H54 (cell line): ENCODE measurements around the gene SLC1A7.

Experiments
- DNase-seq: peaks from one replicate; pipeline ENCODE4 v3.0.0; 2011; ENCODE audit warnings: low spot score, mixed read lengths; ENCODE audit not compliant: insufficient read length
- FAIRE-seq: peaks from 3 replicates; lab custom pipeline; 2011; peaks lifted over from hg19 to GRCh38; lab: Jason Lieb, UNC
- POLR2A ChIP-seq: IDR thresholded peaks from 2 replicates; pipeline ENCODE4 v1.6.1; 2011; ENCODE audit warnings: low read depth, mild to moderate bottlenecking, low read length

Gene SLC1A7

DNA sequence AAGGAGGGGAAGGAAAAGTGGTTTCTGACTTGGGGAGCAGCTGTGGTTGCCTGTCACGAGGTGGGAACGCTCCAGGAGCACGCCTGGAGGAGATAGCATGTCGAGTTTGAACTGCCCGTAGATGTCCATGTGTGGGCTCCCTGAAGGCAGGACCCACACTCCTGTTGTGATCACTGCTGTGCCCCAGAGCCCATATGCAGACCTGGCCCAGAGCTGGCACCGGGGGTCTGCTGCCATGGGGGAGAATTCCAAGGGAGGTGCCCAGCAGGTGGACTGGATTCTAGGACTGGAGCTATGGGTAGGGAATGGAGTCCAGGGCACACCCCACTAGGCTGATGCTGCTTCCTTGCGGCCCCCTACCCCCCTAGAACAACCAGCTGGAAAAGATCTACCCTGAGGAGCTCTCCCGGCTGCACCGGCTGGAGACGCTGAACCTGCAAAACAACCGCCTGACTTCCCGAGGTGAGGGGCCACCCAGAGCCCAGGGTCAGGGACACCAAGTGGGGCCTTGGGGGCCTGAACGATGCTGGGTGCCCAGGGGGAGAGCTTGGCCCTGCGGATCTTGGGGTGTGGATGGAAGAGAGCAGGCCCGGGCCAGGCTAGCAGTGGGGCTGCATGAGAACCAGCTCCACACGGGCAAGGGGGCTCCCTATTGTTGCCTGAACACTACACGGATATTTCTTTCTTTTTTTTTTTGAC lies 71.1 kb downstream of the SLC1A7 start:
- DNase-seq, result no peak
- no peak for TF ChIP-seq POLR2A
- FAIRE-seq, result no peak

DNA sequence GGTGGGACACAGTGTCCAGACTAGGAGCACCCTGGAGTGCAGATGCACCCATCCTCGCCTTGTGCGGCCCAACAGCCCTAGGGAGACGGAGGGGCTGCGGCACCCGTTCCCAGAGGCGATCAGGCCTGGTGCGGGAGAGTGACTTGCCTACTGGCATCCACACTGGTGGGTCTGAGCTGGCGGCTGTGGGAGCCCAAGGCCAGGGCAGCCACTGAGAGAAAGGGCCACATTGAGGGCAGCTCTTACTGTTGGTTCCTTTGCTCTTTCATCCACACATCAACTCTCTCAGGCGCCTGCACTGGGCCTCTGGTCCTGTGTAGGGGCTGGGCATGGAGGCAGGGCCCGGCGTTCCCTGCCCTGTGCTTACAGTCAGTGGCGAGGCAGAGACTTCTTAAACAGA lies 71.8 kb downstream of the SLC1A7 start:
- FAIRE-seq (no peak), DNase-seq (no peak)
- no peak for TF ChIP-seq POLR2A

DNA sequence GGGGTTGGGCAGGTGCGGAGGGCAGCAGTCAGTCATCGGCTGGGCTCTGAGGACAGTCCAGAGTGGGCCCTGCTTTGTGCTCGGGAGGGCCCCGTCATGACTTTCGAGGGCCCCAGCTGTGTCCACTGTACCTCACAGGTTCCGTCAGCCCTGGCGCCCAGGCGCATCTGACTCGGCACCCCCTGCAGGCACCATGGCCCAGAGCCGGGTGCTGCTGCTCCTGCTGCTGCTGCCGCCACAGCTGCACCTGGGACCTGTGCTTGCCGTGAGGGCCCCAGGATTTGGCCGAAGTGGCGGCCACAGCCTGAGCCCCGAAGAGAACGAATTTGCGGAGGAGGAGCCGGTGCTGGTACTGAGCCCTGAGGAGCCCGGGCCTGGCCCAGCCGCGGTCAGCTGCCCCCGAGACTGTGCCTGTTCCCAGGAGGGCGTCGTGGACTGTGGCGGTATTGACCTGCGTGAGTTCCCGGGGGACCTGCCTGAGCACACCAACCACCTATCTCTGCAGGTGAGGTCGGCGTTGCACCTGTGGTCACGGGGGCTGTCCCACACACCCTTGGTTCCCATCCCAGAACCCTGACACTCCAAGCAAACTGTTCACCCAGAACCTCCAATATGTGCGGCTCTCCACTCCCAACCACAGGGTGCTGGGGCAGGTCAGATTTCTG lies 72.6 kb downstream of the SLC1A7 start:
- FAIRE-seq (no peak), DNase-seq (no peak)
- no peak for TF ChIP-seq POLR2A

DNA sequence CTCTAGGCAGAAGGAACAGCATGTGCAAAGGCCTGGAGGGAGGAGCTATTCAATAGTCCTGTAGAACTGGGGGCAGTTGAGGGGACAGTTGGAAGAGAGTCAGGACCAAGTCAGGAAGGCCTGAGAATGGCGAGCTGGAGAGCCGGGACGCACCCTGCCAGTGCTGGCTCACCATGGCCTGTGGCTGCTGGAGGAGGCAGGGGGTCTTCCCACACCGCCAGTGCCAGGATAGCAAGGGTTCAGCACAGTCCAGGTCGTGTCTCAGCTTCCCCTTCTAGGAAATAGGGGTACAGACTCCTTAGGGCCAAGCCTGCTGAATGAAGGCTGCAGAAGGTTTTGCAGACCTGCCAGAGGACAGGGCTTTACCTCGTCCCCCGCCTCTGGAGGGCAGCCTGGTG lies 73.2 kb downstream of the SLC1A7 start:
- FAIRE-seq (no peak), DNase-seq (no peak)
- TF ChIP-seq POLR2A, result no peak

DNA sequence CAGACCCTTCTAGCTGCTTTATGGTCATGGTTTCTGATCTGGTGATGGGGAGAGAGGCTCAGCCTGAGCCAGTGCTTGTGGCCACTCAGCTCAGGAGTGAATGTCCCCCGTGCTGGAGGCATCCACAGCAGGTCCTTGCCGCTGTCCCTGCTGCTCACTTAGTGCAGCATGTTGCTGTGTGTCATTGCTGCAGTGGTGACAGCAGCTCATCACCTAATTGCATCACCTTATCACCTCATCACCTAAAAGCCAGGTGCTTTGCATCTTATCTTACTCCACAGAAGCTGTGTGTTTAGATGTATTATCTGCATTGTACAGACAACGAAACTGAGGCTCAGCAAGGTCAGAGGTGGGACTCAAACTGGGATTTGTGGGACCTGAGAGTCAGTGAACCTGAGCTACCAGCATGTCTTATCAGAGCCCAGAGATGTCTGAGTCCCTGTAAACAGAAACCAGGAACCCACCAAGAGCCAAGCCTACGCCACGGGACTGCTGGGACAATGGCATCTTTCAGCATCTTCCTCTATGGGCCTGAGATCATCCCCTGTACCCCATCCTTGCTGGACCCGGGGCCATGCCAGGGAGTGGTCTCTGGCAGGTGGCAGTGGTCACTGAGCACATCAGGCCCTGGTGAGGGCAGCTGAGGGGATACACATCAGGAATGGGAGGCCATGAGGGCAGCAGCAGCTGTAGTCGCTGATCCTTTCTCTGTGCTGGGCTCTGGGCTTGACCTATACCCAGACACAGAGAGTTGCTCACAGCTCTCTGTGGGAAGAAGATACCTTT lies 73.9 kb downstream of the SLC1A7 start:
- TF ChIP-seq POLR2A, result no peak
- DNase-seq (no peak), FAIRE-seq (no peak)

DNA sequence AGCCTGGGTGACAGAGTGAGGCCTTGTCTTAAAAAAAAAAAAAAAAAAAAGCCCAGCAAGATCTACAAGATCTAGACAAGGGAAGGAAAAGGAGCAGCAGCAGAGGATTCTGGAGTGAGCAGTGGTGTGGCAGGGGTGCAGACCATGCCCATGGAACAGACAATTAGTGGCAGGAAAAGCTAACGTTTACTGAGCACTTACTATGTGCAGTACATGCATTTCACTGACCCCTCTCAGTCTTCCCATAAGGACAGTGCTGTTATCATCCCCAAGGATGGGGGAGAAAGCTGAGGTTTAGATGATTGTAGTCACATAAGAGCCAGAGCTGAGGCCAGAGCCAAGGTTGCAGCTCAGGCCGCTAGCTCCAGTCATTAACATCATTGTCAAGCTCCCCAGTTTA lies 74.6 kb downstream of the SLC1A7 start:
- no peak for TF ChIP-seq POLR2A
- no peak for DNase-seq
- FAIRE-seq, result no peak

DNA sequence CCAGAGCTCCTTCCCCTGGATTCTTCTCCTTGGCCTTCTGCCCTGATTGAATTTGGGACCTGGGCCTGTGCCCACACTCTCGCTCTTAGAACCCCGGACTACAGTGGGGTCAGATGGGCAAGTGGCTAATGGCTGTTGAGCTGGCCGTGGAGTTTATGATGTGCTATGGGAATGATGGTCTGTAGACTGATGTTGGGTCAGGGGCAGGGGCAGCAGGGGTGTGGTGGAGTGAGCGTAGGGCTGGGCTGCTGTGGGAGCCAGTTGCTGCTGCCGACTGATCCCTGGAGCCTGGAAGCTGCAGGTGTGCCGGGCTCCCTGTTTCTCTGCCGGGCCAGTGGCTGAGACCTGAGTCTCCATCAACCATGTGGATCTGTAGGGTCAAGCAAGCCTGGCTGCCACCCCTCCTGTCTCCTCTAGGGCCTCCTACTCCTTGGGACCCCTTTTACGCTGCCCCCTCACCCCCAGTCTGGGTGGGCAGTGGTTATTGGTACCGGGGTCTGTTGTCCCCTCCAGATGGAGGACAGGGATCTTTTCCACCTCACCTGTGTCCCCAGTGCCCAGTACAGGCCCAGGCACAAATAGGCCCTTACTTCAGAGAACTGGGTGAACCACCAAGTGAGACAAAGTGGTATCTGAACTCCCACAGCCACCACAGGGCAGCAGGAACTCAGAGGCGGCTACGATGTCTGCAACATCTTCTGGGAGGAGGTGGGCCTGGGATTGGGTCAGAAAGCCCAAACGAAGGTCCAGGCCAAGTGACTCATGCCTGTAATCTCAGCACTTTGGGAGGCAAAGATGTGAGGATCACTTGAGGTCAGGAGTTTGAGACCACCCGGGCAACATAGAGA lies 75.3 kb downstream of the SLC1A7 start:
- DNase-seq (no peak), FAIRE-seq (no peak)
- no peak for TF ChIP-seq POLR2A

DNA sequence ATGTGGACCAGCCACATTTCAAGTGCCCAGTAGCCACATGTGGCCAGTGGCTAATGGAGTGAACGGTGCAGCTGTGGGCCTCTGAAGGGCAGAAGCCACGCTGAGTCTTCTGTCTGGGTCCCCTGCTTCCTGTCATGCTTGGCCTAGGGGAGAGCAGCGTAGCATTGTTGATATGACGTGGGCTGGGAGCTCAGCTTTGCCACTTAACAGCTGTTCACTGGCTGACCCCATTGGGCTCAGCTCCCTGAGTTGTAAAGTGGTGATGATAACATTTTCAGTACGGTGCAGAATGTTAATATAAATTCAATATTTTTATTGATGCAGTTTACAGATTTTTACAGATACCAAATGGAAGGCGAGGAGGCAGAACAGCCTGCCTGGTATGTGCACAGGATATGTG lies 76.0 kb downstream of the SLC1A7 start:
- FAIRE-seq, result no peak
- DNase-seq, result no peak
- TF ChIP-seq POLR2A, result no peak

DNA sequence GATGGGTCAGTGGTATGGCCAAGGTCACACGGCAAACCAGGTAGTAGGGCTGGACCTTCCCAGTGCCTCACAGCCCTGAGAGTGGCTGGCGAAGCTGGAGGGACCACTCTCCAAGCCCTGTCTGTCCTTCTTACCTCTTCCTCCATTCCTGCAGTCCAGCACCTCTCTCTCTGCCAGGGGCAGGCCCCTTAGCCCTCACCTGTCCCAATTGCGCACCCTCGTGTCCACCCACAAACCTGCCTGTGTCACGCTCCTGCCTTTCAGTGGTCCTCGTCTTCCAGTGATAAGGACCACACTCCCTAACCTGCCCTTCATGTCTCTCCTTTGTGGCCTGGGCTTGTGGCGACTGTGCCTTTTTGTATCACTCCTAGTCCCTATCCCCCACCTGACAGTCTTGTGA lies 77.0 kb downstream of the SLC1A7 start:
- TF ChIP-seq POLR2A, result no peak
- DNase-seq (no peak), FAIRE-seq (no peak)

DNA sequence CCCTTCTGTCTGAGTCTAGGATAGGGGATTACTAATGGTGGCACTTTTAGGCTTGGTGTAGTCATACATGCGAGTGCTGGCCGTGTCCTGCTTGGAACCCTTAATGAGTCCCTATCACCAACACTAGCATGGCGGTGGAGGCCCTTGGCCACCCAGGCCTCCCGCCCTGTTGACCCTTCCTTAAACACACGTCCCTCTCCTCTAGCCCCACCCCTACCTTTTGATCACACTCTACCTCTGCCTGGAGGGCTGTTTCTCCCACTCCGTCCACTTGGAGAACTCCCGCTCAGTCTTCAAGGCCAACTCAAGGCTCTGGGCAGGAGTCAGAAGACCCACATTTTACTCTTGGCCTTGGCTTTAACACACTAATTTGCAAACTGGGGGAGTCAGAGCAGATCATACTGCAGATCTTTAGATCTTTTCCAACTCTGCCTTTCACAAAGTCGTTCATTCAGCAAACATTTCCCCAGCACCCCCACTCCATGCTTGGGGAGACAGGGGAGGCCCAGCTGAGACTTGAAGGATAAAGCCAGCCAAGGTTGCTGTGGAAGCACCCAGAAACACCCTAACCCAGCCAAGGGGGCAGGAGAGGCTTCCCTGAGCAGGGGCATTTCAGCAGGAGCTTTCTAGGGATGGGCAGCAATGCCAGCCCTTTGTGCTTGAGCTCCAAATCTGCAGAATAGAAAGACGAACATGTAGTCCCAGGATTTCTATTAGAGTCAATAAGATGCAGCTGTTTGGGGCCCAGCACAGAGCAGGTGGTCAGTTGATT lies 78.5 kb downstream of the SLC1A7 start:
- FAIRE-seq (no peak), DNase-seq (no peak)
- TF ChIP-seq POLR2A, result no peak

DNA sequence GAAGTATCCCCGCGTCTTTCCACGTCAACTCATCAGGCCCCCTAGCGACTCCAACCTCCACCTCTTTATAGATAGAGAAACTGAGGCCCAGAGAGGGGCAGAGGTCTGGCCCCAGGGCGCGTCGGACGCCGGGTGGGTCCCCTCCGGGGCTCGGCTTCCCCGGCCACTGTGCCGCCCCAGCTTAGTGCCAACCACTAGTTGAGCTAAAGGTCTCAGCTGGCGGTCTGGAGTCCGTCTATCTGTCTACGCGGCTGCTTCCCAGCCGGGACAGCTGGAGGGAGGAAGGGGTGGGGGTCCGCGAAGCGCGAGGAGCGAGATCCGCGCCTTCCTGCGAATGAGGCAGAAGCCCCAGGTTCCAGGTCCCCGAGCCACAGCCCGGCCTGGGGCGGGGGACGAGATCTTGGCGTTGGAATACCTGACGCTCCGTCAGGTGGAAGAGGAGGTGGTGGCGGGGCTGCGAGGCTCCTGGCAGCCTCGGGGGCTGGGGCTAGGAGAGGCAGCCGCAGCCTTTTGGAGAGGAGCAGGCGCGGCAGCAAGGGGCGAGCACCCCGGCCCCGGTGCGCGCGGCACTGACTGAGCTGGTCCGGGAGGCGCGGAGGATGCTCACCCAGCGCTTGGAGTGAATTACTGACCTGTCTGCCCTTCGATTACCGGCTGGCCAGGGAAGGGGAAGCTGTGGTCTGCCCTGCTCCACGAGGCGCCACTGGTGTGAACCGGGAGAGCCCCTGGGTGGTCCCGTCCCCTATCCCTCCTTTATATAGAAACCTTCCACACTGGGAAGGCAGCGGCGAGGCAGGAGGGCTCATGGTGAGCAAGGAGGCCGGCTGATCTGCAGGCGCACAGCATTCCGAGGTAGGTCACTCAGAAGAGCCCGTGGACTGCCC lies 79.5 kb downstream of the SLC1A7 start:
- no peak for FAIRE-seq
- no peak for TF ChIP-seq POLR2A
- DNase-seq, result no peak

DNA sequence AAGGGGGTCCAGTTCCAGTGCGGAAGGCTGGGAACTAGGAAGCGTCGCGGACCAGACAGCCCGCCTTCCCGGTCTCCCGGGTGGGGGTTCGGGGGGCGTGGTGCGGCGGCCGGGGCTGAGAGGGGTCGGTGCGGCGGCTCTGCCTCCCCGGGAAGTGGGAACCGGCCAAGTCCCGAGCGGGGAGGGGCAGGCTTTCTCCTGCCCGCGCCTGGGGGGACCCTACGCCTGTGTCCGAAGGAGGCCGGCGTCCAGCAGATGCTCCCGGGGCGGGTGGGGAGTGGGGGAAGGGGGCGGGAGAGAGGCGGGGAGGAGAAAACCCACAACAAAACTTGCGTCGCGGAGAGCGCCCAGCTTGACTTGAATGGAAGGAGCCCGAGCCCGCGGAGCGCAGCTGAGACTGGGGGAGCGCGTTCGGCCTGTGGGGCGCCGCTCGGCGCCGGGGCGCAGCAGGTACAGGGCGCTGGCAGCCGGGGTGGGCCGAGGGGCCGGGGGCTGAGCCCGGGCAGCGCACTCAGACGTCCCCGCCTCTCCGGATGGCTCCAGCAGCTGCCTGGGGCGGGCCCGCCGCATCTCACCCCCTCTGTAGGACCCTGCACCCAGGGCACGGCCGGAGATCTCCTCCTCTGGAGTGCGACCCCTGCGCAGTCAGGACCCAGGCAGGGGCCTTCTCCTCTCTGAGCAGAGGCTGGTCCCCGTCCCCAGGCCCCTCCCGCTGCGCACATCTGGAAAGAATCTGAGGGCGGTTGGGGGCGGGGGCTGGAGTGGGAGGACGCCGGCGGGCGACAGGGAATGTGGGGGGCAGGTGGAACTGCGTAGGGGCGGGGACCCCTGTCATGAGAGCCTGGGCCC lies 80.4 kb downstream of the SLC1A7 start, which contains the start of gene PODN:
Gene PODN (plus strand): TSS at position 355 of the 849 bp plus-strand sequence. CDS start 7,643 bp downstream, outside the sequence.
- no peak for FAIRE-seq

More for the DNA sequence above, 80.4 kb downstream of the SLC1A7 start, which contains the start of gene PODN:
- no peak for DNase-seq
- TF ChIP-seq POLR2A, result no peak
